ENCODE measurements around the gene PCDHA1. TPM values are rescaled to one million over a fixed set of nuclear protein-coding genes. Genes with fewer than 3 reads are reported as not detected.

PCDHA1 gene
- total RNA-seq, 1 donor from 2014 or later, result not detected

- H3K27me3 ChIP-seq, result no peaks in the 10 kb centered on the region
- H3K9me3 ChIP-seq, result no peaks in the 10 kb centered on the region
- DNase-seq (no peak), ATAC-seq (no peak)
- no peaks in the 10 kb centered on the region for H3K4me1 ChIP-seq
- H3K36me3 ChIP-seq, result no peaks in the 10 kb centered on the region
- no peak overlapping the region for H3K4me3 ChIP-seq
- no peak overlapping the region for H3K27ac ChIP-seq
- TF ChIP-seq, protein P1, sequence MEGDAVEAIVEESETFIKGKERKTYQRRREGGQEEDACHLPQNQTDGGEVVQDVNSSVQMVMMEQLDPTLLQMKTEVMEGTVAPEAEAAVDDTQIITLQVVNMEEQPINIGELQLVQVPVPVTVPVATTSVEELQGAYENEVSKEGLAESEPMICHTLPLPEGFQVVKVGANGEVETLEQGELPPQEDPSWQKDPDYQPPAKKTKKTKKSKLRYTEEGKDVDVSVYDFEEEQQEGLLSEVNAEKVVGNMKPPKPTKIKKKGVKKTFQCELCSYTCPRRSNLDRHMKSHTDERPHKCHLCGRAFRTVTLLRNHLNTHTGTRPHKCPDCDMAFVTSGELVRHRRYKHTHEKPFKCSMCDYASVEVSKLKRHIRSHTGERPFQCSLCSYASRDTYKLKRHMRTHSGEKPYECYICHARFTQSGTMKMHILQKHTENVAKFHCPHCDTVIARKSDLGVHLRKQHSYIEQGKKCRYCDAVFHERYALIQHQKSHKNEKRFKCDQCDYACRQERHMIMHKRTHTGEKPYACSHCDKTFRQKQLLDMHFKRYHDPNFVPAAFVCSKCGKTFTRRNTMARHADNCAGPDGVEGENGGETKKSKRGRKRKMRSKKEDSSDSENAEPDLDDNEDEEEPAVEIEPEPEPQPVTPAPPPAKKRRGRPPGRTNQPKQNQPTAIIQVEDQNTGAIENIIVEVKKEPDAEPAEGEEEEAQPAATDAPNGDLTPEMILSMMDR (IDR thresholded peaks at IDR 0.05), result no peak
- intact Hi-C loops (cut with DNase I), result no loop called here
These were observed 149.1 kb downstream of the PCDHA1 start for GRCh38 chr5:140934964-140935606.

- no peak overlapping the region for H3K27ac ChIP-seq
- ATAC-seq, result no peak
- H3K4me1 ChIP-seq, result no peaks in the 10 kb centered on the region
- no peak for DNase-seq
- H3K9me3 ChIP-seq, result no peaks in the 10 kb centered on the region
- TF ChIP-seq, protein P1 (IDR thresholded peaks at IDR 0.05), result no peak
- no peaks in the 10 kb centered on the region for H3K27me3 ChIP-seq
- H3K4me3 ChIP-seq, result no peak overlapping the region
- intact Hi-C loops (cut with DNase I), result no loop called here
- no peaks in the 10 kb centered on the region for H3K36me3 ChIP-seq
These were observed 160.6 kb downstream of the PCDHA1 start for GRCh38 chr5:140946578-140946977.

DNA sequence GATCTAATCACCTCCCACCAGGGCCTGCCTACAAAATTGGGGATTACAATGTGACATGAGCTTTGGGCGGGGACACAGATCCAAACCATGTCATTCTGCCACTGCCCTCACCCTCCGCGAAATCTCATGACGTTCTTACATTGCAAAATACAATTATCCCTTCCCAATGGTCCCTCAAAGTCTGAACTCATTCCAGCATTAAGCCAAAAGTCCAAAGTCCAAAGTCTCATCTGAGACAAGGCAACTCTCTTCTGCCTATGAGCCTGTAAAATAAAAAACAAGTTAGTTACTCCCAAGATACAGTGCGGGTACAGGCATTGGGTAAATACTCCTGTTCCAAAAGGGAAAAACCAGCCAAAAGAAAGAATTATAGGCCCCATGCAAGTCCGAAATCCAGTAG, 165.7 kb downstream of the PCDHA1 start:
- no peaks in the 10 kb centered on the region for H3K9me3 ChIP-seq
- ATAC-seq (no peak), DNase-seq (no peak)
- no peak overlapping the region for H3K4me3 ChIP-seq
- intact Hi-C loops (cut with DNase I), result no loop called here
- no peaks in the 10 kb centered on the region for H3K4me1 ChIP-seq
- no peaks in the 10 kb centered on the region for H3K27me3 ChIP-seq
- no peak overlapping the region for H3K27ac ChIP-seq
- TF ChIP-seq, protein P1 (IDR thresholded peaks at IDR 0.05), result no peak
- no peaks in the 10 kb centered on the region for H3K36me3 ChIP-seq

- intact Hi-C loops (cut with DNase I), result no loop called here
- DNase-seq (no peak), ATAC-seq (no peak)
- no peaks in the 10 kb centered on the region for H3K36me3 ChIP-seq
- TF ChIP-seq, protein P1 (IDR thresholded peaks at IDR 0.05), result no peak
- H3K4me3 ChIP-seq, result no peak overlapping the region
- H3K27ac ChIP-seq, result no peak overlapping the region
- no peaks in the 10 kb centered on the region for H3K27me3 ChIP-seq
- no peaks in the 10 kb centered on the region for H3K4me1 ChIP-seq
- H3K9me3 ChIP-seq, result no peaks in the 10 kb centered on the region
These were observed 167.3 kb downstream of the PCDHA1 start for GRCh38 chr5:140953234-140953633.

- peaks cover 8% of the 10 kb centered on the region for H3K4me1 ChIP-seq
- DNase-seq (no peak), ATAC-seq (no peak)
- H3K27me3 ChIP-seq, result peaks cover 4% of the 10 kb centered on the region
- TF ChIP-seq, protein P1 (IDR thresholded peaks at IDR 0.05), result no peak
- no peak overlapping the region for H3K27ac ChIP-seq
- intact Hi-C loops (cut with DNase I), result no loop called here
- no peaks in the 10 kb centered on the region for H3K9me3 ChIP-seq
- no peak overlapping the region for H3K4me3 ChIP-seq
- H3K36me3 ChIP-seq, result no peaks in the 10 kb centered on the region
These were observed 176.2 kb downstream of the PCDHA1 start for GRCh38 chr5:140962190-140962589.

- H3K27ac ChIP-seq, result no peak overlapping the region
- TF ChIP-seq, protein P1 (IDR thresholded peaks at IDR 0.05), result no peak
- H3K36me3 ChIP-seq, result no peaks in the 10 kb centered on the region
- no peak overlapping the region for H3K4me3 ChIP-seq
- peaks cover 4% of the 10 kb centered on the region for H3K27me3 ChIP-seq
- H3K9me3 ChIP-seq, result no peaks in the 10 kb centered on the region
- no peak for DNase-seq
- ATAC-seq, result no peak
- H3K4me1 ChIP-seq, result peaks cover 10% of the 10 kb centered on the region
- intact Hi-C loops (cut with DNase I), result no loop called here
These were observed 178.4 kb downstream of the PCDHA1 start for GRCh38 chr5:140964356-140964755.
